ENCODE measurements around the gene TUBGCP4. TPM values are rescaled to one million over a fixed set of nuclear protein-coding genes. Genes with fewer than 3 reads are reported as not detected.

The TUBGCP4 gene
- total RNA-seq, 2 donors from 2014 or later = 13.5 to 13.8 TPM

- DNase-seq (ENCODE audit: low spot score) = no peak
- Histone ChIP-seq H3K9me3 (no peaks in the 10 kb centered on the region), H3K27ac (no peak overlapping the region), H3K4me1 (replicated peaks) (no peaks in the 10 kb centered on the region), H3K4me3 (no peak overlapping the region), H3K27me3 (replicated peaks; ENCODE audit: insufficient read depth) (no peaks in the 10 kb centered on the region), H3K36me3 (peaks cover 16 to 28% of the 10 kb centered on the region in 2 donors)
- intact Hi-C loops (cut with DNase I) = no loop called here
- 97% methylated on average over 7 of the region's 7 CpGs for WGBS
- TF ChIP-seq CTCF (IDR thresholded peaks at IDR 0.05) (no peak), POLR2A (IDR thresholded peaks at IDR 0.05) (no peak), POLR2AphosphoS5 (IDR thresholded peaks at IDR 0.05) (no peak)
These were observed 9.5 kb upstream of the TUBGCP4 start for GRCh38 chr15:43361313-43361903.

DNA sequence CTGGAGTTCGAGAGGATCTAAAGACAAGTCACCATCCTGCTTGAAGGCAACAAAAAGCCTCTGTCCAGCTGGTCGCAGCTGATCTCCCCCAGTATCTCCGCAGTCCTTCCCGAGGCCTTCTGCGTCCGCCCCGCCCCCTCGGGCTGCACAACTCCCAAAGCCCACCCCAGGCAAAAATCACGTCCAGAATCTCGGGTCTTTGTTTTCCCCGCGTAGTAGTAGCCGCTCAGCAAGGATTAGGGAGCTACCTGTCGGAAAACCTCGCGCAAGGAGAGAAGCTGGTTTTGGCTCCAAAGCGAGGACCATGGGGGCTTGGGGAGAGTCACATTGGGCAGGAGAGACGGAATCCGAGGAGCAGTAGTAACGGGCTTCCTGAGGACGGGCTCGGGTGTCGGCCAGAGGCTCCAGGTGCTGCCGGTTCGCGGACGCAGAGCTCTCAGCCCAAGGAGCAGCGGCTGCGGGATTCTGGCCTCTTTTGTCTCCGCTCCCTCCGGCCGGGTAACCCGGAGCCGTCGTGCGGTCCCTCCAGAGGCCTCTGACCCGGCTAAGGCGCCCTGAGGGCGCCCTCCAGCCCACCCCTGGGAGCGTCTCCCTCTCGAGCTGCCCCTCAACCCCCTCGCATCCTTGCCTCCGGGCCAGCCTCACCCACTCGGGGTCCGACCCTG lies 459 bp upstream of the TUBGCP4 start:
- Histone ChIP-seq H3K27ac (peak overlapping the region; percentile 57 to 69), H3K4me1 (replicated peaks) (peaks cover 7% of the 10 kb centered on the region), H3K9me3 (no peaks in the 10 kb centered on the region), H3K4me3 (peak overlapping the region; percentile 67 to 70), H3K27me3 (replicated peaks; ENCODE audit: insufficient read depth) (no peaks in the 10 kb centered on the region), H3K36me3 (peaks cover 0 to 5% of the 10 kb centered on the region in 2 donors)
- intact Hi-C loops (cut with DNase I) = no loop called here
- DNase-seq (ENCODE audit: low spot score) = no peak
- TF ChIP-seq POLR2A (IDR thresholded peaks at IDR 0.05) (no peak), POLR2AphosphoS5 (IDR thresholded peaks at IDR 0.05) (no peak), CTCF (IDR thresholded peaks at IDR 0.05) (no peak)
- WGBS = under 1% methylated on average over 42 of the region's 45 CpGs

DNA sequence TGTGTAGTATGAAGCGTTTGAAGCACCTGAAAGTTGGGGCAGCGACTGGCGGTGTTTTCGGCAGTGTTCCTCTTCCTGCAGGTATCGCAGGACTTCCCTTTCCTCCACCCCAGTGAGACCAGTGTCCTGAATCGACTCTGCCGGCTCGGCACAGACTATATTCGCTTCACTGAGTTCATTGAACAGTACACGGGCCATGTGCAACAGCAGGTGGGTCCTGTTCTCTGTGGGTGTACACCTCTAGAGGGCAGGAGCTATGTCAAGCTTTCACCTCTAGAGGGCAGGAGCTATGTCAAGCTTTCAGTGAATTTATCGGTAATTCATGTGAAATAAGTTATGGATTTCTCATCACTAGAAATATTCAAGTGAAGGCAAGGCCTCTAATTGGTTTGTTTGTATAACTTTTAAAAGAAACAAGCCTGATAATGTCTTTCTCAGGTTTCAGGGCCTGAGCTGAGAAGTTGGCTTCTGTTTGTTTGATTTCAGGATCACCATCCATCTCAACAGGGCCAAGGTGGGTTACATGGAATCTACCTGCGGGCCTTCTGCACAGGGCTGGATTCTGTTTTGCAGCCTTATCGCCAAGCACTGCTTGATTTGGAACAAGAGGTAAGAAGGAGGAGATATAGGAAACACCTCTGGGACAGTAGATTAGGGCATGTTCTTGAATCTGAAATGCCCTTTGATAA lies 5.3 kb downstream of the TUBGCP4 start:
- Histone ChIP-seq H3K27ac (no peak overlapping the region), H3K36me3 (no peaks in the 10 kb centered on the region), H3K4me1 (replicated peaks) (no peaks in the 10 kb centered on the region), H3K27me3 (replicated peaks; ENCODE audit: insufficient read depth) (no peaks in the 10 kb centered on the region), H3K9me3 (no peaks in the 10 kb centered on the region), H3K4me3 (no peak overlapping the region)
- intact Hi-C loops (cut with DNase I) = no loop called here
- WGBS = 79% methylated on average over 13 of the region's 13 CpGs
- TF ChIP-seq POLR2A (IDR thresholded peaks at IDR 0.05) (no peak), CTCF (IDR thresholded peaks at IDR 0.05) (peak in 2 of 4 experiments; percentile 23 to 37)
- no peak for DNase-seq (ENCODE audit: low spot score)

DNA sequence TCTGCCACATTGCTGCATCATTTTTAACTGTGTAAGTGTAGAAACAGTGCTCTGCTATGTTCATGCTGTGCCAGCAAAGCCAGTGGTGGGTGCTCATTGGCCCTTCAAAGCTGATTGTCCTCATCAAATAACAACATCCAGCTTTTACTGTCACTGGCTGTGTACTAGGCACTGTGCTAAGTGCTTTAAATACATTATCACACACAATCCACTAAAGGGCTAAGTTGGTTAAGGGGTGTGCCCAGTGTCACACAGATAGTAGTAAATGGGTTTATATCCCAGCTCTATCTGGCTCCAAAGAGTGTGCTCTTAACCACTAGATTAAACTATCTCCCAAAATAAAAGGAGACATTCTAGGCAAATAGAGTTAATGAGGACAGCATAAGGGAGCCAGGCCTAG lies 7.7 kb downstream of the TUBGCP4 start:
- H3K9me3 ChIP-seq = no peaks in the 10 kb centered on the region
- no peak overlapping the region for H3K4me3 ChIP-seq
- no peaks in the 10 kb centered on the region for H3K27me3 ChIP-seq (replicated peaks; ENCODE audit: insufficient read depth)
- H3K36me3 ChIP-seq = no peaks in the 10 kb centered on the region
- no peak for DNase-seq (ENCODE audit: low spot score)
- no peak overlapping the region for H3K27ac ChIP-seq
- intact Hi-C loops (cut with DNase I) = no loop called here
- H3K4me1 ChIP-seq (replicated peaks) = no peaks in the 10 kb centered on the region
- TF ChIP-seq CTCF (IDR thresholded peaks at IDR 0.05) (no peak), POLR2A (IDR thresholded peaks at IDR 0.05) (no peak), POLR2AphosphoS5 (IDR thresholded peaks at IDR 0.05) (no peak)
